A549 (cell line): Measurements from ENCODE around the gene TACR1. TPM values are rescaled to one million over a fixed set of nuclear protein-coding genes. Genes with fewer than 3 reads are reported as not detected.

ENCODE experiments used
- ATAC-seq, 2 experiments: fragments of 200-7000 bp in 1 of 2; fragments of >200 bp in 1 of 2; cut with Nextera tagmentation in 1 of 2; cut with Tn5 transposase in 1 of 2; 3 replicates each; pipeline versions ENCODE4 v1.8.0 to v1.9.1; 2018 to 2020; ENCODE audit warnings: mild to moderate bottlenecking in 1 of 2, moderate library complexity in 1 of 2
- CTCF ChIA-PET: fragments of 300-600 bp; sonication (Branson Sonifier 250); formaldehyde crosslinking; extraction: SDS; loops from one replicate; lab custom pipeline; 2021; ENCODE audit warnings: antibody characterized with exemption, inconsistent platforms; lab: Yijun Ruan, JAX
- POLR2A ChIA-PET: fragments of 350-600 bp; formaldehyde crosslinking; extraction: SDS; loops from one replicate; lab custom pipeline; 2021; ENCODE audit warnings: antibody characterized with exemption, inconsistent platforms; lab: Yijun Ruan, JAX
- DNase-seq, 2 experiments: peaks; one replicate each; pipeline versions ENCODE4 v3.0.0 to v3.0.0-alpha.2; 2011 to 2016; ENCODE audit warnings: low read depth in 1 of 2, low spot score in 1 of 2
- FAIRE-seq: peaks from 2 replicates; lab custom pipeline; 2011; peaks lifted over from hg19 to GRCh38; lab: Jason Lieb, UNC
- H3K27ac ChIP-seq, 2 experiments: fragments of >200 bp; sonication (Bioruptor Twin); formaldehyde crosslinking; 3 replicates each; pipeline ENCODE4 v1.5.1; 2016 to 2017
- H3K4me1 ChIP-seq: fragments of >200 bp; sonication (Bioruptor Twin); formaldehyde crosslinking; 3 replicates; pipeline ENCODE4 v1.6.1; 2016
- H3K4me2 ChIP-seq: fragments of >200 bp; sonication (Bioruptor Twin); formaldehyde crosslinking; 3 replicates; pipeline ENCODE4 v1.6.1; 2016
- H3K4me3 ChIP-seq: fragments of >200 bp; sonication (Bioruptor Twin); formaldehyde crosslinking; 3 replicates; pipeline ENCODE4 v1.5.1; 2016
- H3K9me3 ChIP-seq: fragments of >200 bp; sonication (Bioruptor Twin); formaldehyde crosslinking; 3 replicates; pipeline ENCODE4 v1.6.1; 2016
- BHLHE40 ChIP-seq: IDR thresholded peaks from 2 replicates; pipeline ENCODE4 v1.6.1; 2012; ENCODE audit warnings: low read depth, low read length, inconsistent platforms
- CTCF ChIP-seq: fragments of >200 bp; sonication (Bioruptor Twin); formaldehyde crosslinking; IDR thresholded peaks from 3 replicates; pipeline ENCODE4 v1.5.1; 2016
- EHF ChIP-seq: fragments of 250-450 bp; sonication (Bioruptor Pico); IDR thresholded peaks from 2 replicates; pipeline ENCODE4 v1.5.0; 2020; ENCODE audit warnings: mild to moderate bottlenecking
- ELK1 ChIP-seq: fragments of 150-350 bp; IDR thresholded peaks from 2 replicates; pipeline ENCODE4 v1.6.1; 2014; ENCODE audit warnings: low read depth, mild to moderate bottlenecking, low read length
- ESRRA ChIP-seq: fragments of 150-350 bp; IDR thresholded peaks from 2 replicates; pipeline ENCODE4 v1.6.1; 2014; ENCODE audit warnings: mild to moderate bottlenecking, low read length, borderline replicate concordance
- GATA3 ChIP-seq: IDR thresholded peaks from 2 replicates; pipeline ENCODE4 v1.6.1; 2012; ENCODE audit warnings: borderline replicate concordance
- HDAC2 ChIP-seq: fragments of 200-600 bp; sonication (generic); IDR thresholded peaks from 2 replicates; pipeline ENCODE4 v1.6.1; 2016
- HMGXB4 ChIP-seq: fragments of 250-450 bp; sonication (Bioruptor Pico); IDR thresholded peaks from 2 replicates; pipeline ENCODE4 v1.5.0; 2021; ENCODE audit warnings: mild to moderate bottlenecking, moderate library complexity, borderline replicate concordance
- HOXA7 ChIP-seq: fragments of 250-450 bp; sonication (Bioruptor Pico); IDR thresholded peaks from 2 replicates; pipeline ENCODE4 v1.5.0; 2020; ENCODE audit warnings: mild to moderate bottlenecking, moderate library complexity
- HOXB13 ChIP-seq: fragments of 250-450 bp; sonication (Bioruptor Pico); IDR thresholded peaks from 2 replicates; pipeline ENCODE4 v1.5.0; 2020; ENCODE audit warnings: low read depth, mild to moderate bottlenecking, moderate library complexity
- JUN ChIP-seq, 2 experiments: fragments of >200 bp; sonication (Bioruptor Twin); formaldehyde crosslinking; IDR thresholded peaks; 2 replicates in 1 of 2; 3 replicates in 1 of 2; pipeline ENCODE4 v1.6.1; 2016 to 2017
- JUNB ChIP-seq: fragments of >200 bp; sonication (Bioruptor Twin); formaldehyde crosslinking; IDR thresholded peaks from 2 replicates; pipeline ENCODE4 v1.6.1; 2016
- KDM1A ChIP-seq: fragments of 200-600 bp; sonication (generic); IDR thresholded peaks from 2 replicates; pipeline ENCODE4 v1.6.1; 2016; ENCODE audit warnings: low read depth, mild to moderate bottlenecking
- NPAS2 ChIP-seq: fragments of 250-450 bp; sonication (Bioruptor Pico); IDR thresholded peaks from 2 replicates; pipeline ENCODE4 v1.8.0; 2022; ENCODE audit warnings: mild to moderate bottlenecking, moderate library complexity, borderline replicate concordance
- NR3C1 ChIP-seq: fragments of >200 bp; sonication (Bioruptor Twin); formaldehyde crosslinking; IDR thresholded peaks from 3 replicates; pipeline ENCODE4 v1.6.1; 2017
- PHF8 ChIP-seq: fragments of 200-600 bp; sonication (generic); IDR thresholded peaks from 2 replicates; pipeline ENCODE4 v1.6.1; 2016; ENCODE audit warnings: low read depth, mild to moderate bottlenecking, antibody characterized with exemption, moderate library complexity, borderline replicate concordance
- REST ChIP-seq: fragments of 200-600 bp; sonication (generic); IDR thresholded peaks from 2 replicates; pipeline ENCODE4 v1.6.1; 2016; ENCODE audit warnings: antibody characterized with exemption, mild to moderate bottlenecking, moderate library complexity
- SMC3 ChIP-seq: fragments of >200 bp; sonication (Bioruptor Twin); formaldehyde crosslinking; IDR thresholded peaks from 3 replicates; pipeline ENCODE4 v1.6.1; 2018; ENCODE audit warnings: inconsistent platforms
- TP53 ChIP-seq: fragments of 250-450 bp; sonication (Bioruptor Pico); IDR thresholded peaks from 2 replicates; pipeline ENCODE4 v1.5.0; 2021; ENCODE audit warnings: mild to moderate bottlenecking, moderate library complexity
- WGBS: methylation state at CpG from one replicate; pipeline ENCODE4 v1.1.6; 2017; ENCODE audit errors: missing lambda C conversion rate; 5-methylcytosine and 5-hydroxymethylcytosine counted together
- polyA plus RNA-seq, 4 experiments: library from polyadenylated mRNA; depleted of rRNA in 3 of 4; stranded (reverse); fragments of >200 nt; fragmentation: RNase III in 1 of 4; extraction: RNeasy Plus Mini Kit Qiagen cat#74134 plus additional on column Dnase treatment in 1 of 4; gene quantifications; 2 replicates in 3 of 4; 3 replicates in 1 of 4; pipeline ENCODE4 v1.2.3, GENCODE V29; 2011 to 2017

TACR1 gene
- polyA plus RNA-seq, 2 of the 4 experiments (the other 2 are of a cell fraction): 0.27 to 0.92 TPM

DNA sequence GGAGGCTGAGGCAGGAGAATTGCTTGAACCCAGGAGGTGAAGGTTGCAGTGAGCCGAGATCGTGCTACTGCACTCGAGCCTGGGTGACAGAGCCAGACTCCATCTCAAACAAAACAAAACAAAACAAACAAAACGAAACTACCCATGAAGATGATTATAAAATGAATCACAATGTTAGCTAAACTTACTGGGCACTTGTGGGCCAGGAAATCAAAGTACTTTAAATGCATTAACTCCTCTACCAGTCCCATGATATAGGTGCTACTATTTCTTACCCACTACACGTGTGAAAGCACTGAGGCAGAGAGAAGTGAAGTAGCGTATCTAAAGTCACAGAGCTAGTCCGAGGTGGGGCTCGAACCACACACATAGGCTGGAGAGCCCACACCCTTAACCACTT is 187.2 kb downstream of the TACR1 start:
- ATAC-seq (no peak; a peak in 2 of 6 replicates), DNase-seq (no peak)
- Histone ChIP-seq H3K27ac (no peak overlapping the region), H3K9me3 (peaks cover 3% of the 10 kb centered on the region; the same call in 1 of the 3 replicates), H3K4me1 (peaks cover 9% of the 10 kb centered on the region; the same call in 1 of the 3 replicates)
- POLR2A ChIA-PET: no interaction called here
- CTCF ChIA-PET: interaction anchor here (0.8 to 2.0 kb wide), 5 partner anchors 13 to 93 kb away, joined by 3 to 6 read pairs (median 4); no protein-coding TSS in a partner anchor
- TF ChIP-seq NR3C1 (no peak), HOXA7 (CRISPR knock-in tag) (no peak), HOXB13 (no peak), HMGXB4 (CRISPR knock-in tag) (no peak)
- TF ChIP-seq, all 56 proteins: peak for 0
- FAIRE-seq: no peak
- 47% methylated on average over 8 of the region's 8 CpGs for WGBS
- Histone ChIP-seq H3K4me3 (no peak overlapping the region), H3K4me2 (peak overlapping the region; percentile 31)

- CTCF ChIA-PET: interaction anchor here (1.0 to 1.6 kb wide), 2 partner anchors 14 to 90 kb away, joined by 3 to 5 read pairs; no protein-coding TSS in a partner anchor
- FAIRE-seq (no peak), DNase-seq (no peak)
- Histone ChIP-seq H3K27ac (no peak overlapping the region), H3K4me3 (no peak overlapping the region), H3K4me2 (no peak overlapping the region), H3K4me1 (peaks cover 9% of the 10 kb centered on the region; the same call in 1 of the 3 replicates), H3K9me3 (peaks cover 3% of the 10 kb centered on the region; the same call in 1 of the 3 replicates)
- POLR2A ChIA-PET: no interaction called here
- no peak for TF ChIP-seq NPAS2 (CRISPR knock-in tag)
- no peak for TF ChIP-seq JUN (IDR thresholded peaks at IDR 0.05)
- no peak for TF ChIP-seq NR3C1
- TF ChIP-seq PHF8: no peak
- no peak for TF ChIP-seq SMC3
- TF ChIP-seq JUNB: no peak
- TF ChIP-seq HMGXB4 (CRISPR knock-in tag): no peak
- no peak for TF ChIP-seq HOXB13
- TF ChIP-seq, all 56 proteins: peak for 0
- ATAC-seq: no peak
- WGBS: 91% methylated on average over 1 of the region's 1 CpG
These were observed 188.7 kb downstream of the TACR1 start for GRCh38 chr2:75010571-75010970.

DNA sequence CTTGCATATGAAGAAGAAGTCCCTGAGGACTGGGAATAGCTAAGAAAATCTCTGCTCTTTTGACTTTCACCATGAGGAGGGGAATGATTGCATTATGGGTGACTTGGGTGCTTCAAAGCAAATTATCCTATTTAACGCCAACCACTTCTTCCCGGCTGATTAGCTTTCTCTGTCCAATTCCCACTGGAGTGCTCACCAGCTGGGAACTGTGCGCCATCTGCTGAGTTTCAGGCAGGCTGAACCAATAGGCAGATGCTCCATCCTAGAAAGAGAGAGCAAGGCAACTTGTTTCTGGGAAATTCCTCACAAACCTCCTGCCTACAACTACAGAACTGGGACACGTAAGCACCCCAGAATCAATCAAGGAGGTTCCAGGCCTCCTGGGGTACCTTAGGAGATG is 191.5 kb downstream of the TACR1 start:
- Histone ChIP-seq H3K27ac (no peak overlapping the region), H3K4me2 (no peak overlapping the region), H3K4me1 (peaks cover 9% of the 10 kb centered on the region; the same call in 1 of the 3 replicates), H3K9me3 (no peaks in the 10 kb centered on the region), H3K4me3 (no peak overlapping the region)
- ChIA-PET CTCF (no interaction called here), POLR2A (no interaction called here)
- no peak for FAIRE-seq
- DNase-seq: no peak
- ATAC-seq: no peak
- TF ChIP-seq GATA3: no peak
- TF ChIP-seq JUN (IDR thresholded peaks at IDR 0.05): no peak
- TF ChIP-seq CTCF: no peak
- TF ChIP-seq ESRRA: no peak
- TF ChIP-seq, all 56 proteins: peak for 0
- 95% methylated on average over 4 of the region's 4 CpGs for WGBS

GRCh38 chr2:75007061-75007460 is 192.3 kb downstream of the TACR1 start:
- H3K4me2 ChIP-seq: no peak overlapping the region
- FAIRE-seq: no peak
- no peak for DNase-seq
- H3K27ac ChIP-seq: no peak overlapping the region
- ChIA-PET POLR2A (no interaction called here), CTCF (no interaction called here)
- 86% methylated on average over 4 of the region's 4 CpGs for WGBS
- peaks cover 5% of the 10 kb centered on the region; the same call in 1 of the 3 replicates for H3K4me1 ChIP-seq
- ATAC-seq: no peak
- no peak overlapping the region for H3K4me3 ChIP-seq
- no peaks in the 10 kb centered on the region for H3K9me3 ChIP-seq
- TF ChIP-seq REST (no peak), HDAC2 (no peak), BHLHE40 (no peak), HOXB13 (no peak), ELK1 (no peak), KDM1A (no peak), EHF (CRISPR knock-in tag) (no peak), TP53 (no peak)
